Esophagus squamous epithelium (tissue), 5 donors: ENCODE measurements around the gene RPRD2. TPM values are rescaled to one million over a fixed set of nuclear protein-coding genes. Genes with fewer than 3 reads are reported as not detected.

Experiments
- DNase-seq: peaks from one replicate; lab custom pipeline; 2025; lab: John Stamatoyannopoulos, UW
- H3K27ac ChIP-seq, 4 donors: fragments of 200-600 bp; sonication (generic); one replicate each; pipeline ENCODE4 v1.5.1; 2016 to 2019; ENCODE audit warnings: mild to moderate bottlenecking in 1 of 4
- H3K27me3 ChIP-seq, 4 donors: fragments of 200-600 bp; sonication (generic); 1 replicate in 3 of 4; 2 replicates in 1 of 4; pipeline versions ENCODE4 v1.5.1 to v1.6.0; 2017 to 2021; ENCODE audit warnings: antibody characterized with exemption in 1 of 4
- H3K36me3 ChIP-seq, 3 donors: fragments of 200-600 bp; sonication (generic); one replicate each; pipeline ENCODE4 v1.5.1; 2016 to 2019
- H3K4me1 ChIP-seq, 3 donors: fragments of 200-600 bp; sonication (generic); one replicate each; pipeline ENCODE4 v1.5.1; 2017 to 2019
- H3K4me3 ChIP-seq, 4 donors: fragments of 200-600 bp; sonication (generic); 1 replicate in 3 of 4; 2 replicates in 1 of 4; pipeline ENCODE4 v1.5.1; 2016 to 2019; ENCODE audit warnings: mild to moderate bottlenecking in 2 of 4, moderate library complexity in 1 of 4
- H3K9me3 ChIP-seq, 3 donors: fragments of 200-600 bp; sonication (generic); one replicate each; pipeline ENCODE4 v1.5.1; 2016 to 2019
- CTCF ChIP-seq, 6 experiments: fragments of 450-650 bp in 4 of 6; fragments of 200-600 bp in 2 of 6; sonication (generic) in 2 of 6; IDR thresholded peaks; one replicate each; pipeline ENCODE4 v1.5.1; 2016 to 2019; ENCODE audit warnings: antibody characterized with exemption in 6 of 6, mild to moderate bottlenecking in 4 of 6, moderate library complexity in 4 of 6
- POLR2A ChIP-seq, 4 donors: fragments of 450-650 bp; IDR thresholded peaks; one replicate each; pipeline ENCODE4 v1.6.1; 2017; ENCODE audit warnings: antibody characterized with exemption in 4 of 4, mild to moderate bottlenecking in 4 of 4, moderate library complexity in 3 of 4
- WGBS, 2 donors: methylation state at CpG; one replicate each; pipeline ENCODE4 v1.1.5; 2018; 5-methylcytosine and 5-hydroxymethylcytosine counted together
- intact Hi-C: fragments of 100-400 bp; cut with DNase I; formaldehyde crosslinking; loops from one replicate; pipeline ENCODE4 v1.15.0; 2022
- total RNA-seq, 4 donors: library from RNA; depleted of rRNA; stranded (reverse); fragments of >200 nt; gene quantifications; one replicate each; pipeline ENCODE4 v1.1.0, GENCODE V29; 2016
- donor health status: DM: yes; HTN: yes; CAD: no.

RPRD2 gene
- total RNA-seq, 4 donors from 2014 or later: 14.7 to 17.9 (median 15.2) TPM

GRCh38 chr1:150441121-150441520, 77.2 kb downstream of the RPRD2 start:
- DNase-seq: no peak
- H3K4me3 ChIP-seq: no peak overlapping the region
- H3K36me3 ChIP-seq: peaks cover 0 to 70% (median 0%) of the 10 kb centered on the region in 3 donors
- WGBS, 2 donors: 81 to 97% methylated on average over 2 of the region's 2 CpGs
- no peaks in the 10 kb centered on the region for H3K4me1 ChIP-seq
- no peaks in the 10 kb centered on the region for H3K9me3 ChIP-seq
- H3K27ac ChIP-seq: no peak overlapping the region
- intact Hi-C loops: no loop called here
- no peaks in the 10 kb centered on the region for H3K27me3 ChIP-seq
- TF ChIP-seq POLR2A (IDR thresholded peaks at IDR 0.05): no peak
- no peak for TF ChIP-seq CTCF (IDR thresholded peaks at IDR 0.05)

GRCh38 chr1:150444232-150444631, 80.3 kb downstream of the RPRD2 start:
- no peak overlapping the region for H3K4me3 ChIP-seq
- H3K27ac ChIP-seq: no peak overlapping the region
- no peak for TF ChIP-seq CTCF (IDR thresholded peaks at IDR 0.05)
- no peak for TF ChIP-seq POLR2A (IDR thresholded peaks at IDR 0.05)
- DNase-seq: no peak
- peaks cover 7 to 87% (median 10%) of the 10 kb centered on the region in 3 donors for H3K36me3 ChIP-seq
- no peaks in the 10 kb centered on the region for H3K27me3 ChIP-seq
- no peaks in the 10 kb centered on the region for H3K4me1 ChIP-seq
- H3K9me3 ChIP-seq: no peaks in the 10 kb centered on the region
- WGBS, 2 donors: 100% methylated on average over 1 of the region's 1 CpG
- intact Hi-C loops: no loop called here

GRCh38 chr1:150456146-150456647, 92.2 kb downstream of the RPRD2 start:
- Histone ChIP-seq H3K36me3 (peaks cover 10 to 95% (median 10%) of the 10 kb centered on the region in 3 donors), H3K9me3 (no peaks in the 10 kb centered on the region), H3K4me3 (no peak overlapping the region), H3K4me1 (no peaks in the 10 kb centered on the region), H3K27ac (no peak overlapping the region), H3K27me3 (no peaks in the 10 kb centered on the region)
- TF ChIP-seq CTCF (IDR thresholded peaks at IDR 0.05) (no peak), POLR2A (IDR thresholded peaks at IDR 0.05) (no peak)
- no peak for DNase-seq
- intact Hi-C loops: no loop called here
- 77 to 86% methylated on average over 4 of the region's 4 CpGs for WGBS, 2 donors

GRCh38 chr1:150464422-150464826, 100.5 kb downstream of the RPRD2 start:
- H3K27ac ChIP-seq: peak overlapping the region in 2 of 4 donors; percentile 51 to 80
- DNase-seq: no peak

More at GRCh38 chr1:150464422-150464826, 100.5 kb downstream of the RPRD2 start:
- peak; percentile 76 to 86 (median 79) for TF ChIP-seq CTCF (IDR thresholded peaks at IDR 0.05)
- no peak for TF ChIP-seq POLR2A (IDR thresholded peaks at IDR 0.05)
- H3K36me3 ChIP-seq: peaks cover 0 to 86% (median 3%) of the 10 kb centered on the region in 3 donors
- no peaks in the 10 kb centered on the region for H3K9me3 ChIP-seq
- intact Hi-C loops: loop anchor here (10.0 kb wide), 1 partner anchor 70 kb away; no protein-coding TSS in a partner anchor
- H3K4me1 ChIP-seq: peaks cover 0 to 16% (median 5%) of the 10 kb centered on the region in 3 donors
- H3K27me3 ChIP-seq: no peaks in the 10 kb centered on the region
- 28 to 38% methylated on average over 4 of the region's 4 CpGs for WGBS, 2 donors
- H3K4me3 ChIP-seq: no peak overlapping the region
